ENCODE results near the gene NOS1AP. TPM values are rescaled to one million over a fixed set of nuclear protein-coding genes. Genes with fewer than 3 reads are reported as not detected.
"Not testable (repeated sequence)": the region's sequence is repeated elsewhere in the genome, so short reads cannot be mapped to it uniquely, and the experiment has no call there.

Gene NOS1AP
- total and polyA plus RNA-seq, 4 donors: 0.97 to 4.8 (median 3.0) TPM

DNA sequence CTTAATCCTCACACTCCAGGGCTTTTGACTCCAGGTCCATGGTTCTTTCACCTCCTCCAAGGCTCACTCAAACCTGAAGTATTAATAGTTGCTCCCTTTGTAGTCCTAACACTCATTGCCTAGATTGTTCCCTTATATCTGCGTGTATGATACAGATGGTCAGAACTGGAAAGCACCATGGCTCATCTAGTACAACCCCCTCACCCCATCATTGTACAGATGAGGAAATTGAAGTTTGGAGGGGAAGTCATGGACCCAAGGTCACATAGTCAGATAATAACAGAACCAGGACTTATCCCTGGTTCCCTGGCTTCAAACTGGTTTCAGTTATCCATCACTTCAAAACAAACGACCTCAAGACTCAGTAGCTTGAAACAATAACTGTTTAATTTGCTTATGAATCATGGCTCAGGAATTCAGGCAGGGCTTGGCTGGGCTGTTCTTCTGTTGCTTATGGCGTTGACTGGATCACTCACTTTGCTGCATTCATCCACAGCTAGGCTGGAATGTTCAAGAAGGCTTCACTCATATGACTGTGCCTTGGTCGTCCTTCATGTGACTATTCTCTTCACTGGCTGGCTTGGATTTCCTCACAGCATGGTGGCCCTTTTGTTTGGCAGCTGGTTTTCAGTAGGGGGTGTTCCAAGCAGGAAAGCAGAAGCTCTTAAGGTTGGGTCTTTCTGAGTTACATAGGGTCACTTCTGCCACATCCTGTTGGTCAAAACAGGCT, 5.0 kb downstream of the NOS1AP start:
- intact Hi-C loops (cut with DNase I): loop anchor here in 1 of 2 donors (5.0 kb wide), 1 partner anchor 133 kb away; no protein-coding TSS in a partner anchor

DNA sequence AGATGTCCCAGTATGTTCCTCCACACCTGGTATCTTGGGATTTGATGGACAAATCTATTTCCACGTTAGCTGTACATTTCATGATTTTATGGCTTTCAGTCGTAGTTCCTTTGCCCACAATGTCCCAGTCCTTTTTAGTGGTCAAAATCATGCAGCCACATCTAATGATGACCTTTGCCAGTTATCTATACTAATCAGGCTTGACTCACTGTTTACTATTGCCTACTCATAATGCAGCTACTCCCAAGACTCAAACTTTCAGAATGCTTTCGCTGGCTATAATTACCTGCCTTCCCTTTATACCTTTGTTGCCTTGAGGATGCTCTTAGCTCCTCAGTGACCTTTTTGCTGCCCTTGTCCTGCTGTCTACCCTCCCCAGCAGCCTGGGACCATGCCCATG, 6.4 kb downstream of the NOS1AP start:
- WGBS, 2 donors: 97 to 98% methylated on average over 3 of the region's 3 CpGs
- peaks cover 0 to 6% of the 10 kb centered on the region in 2 donors for H3K36me3 ChIP-seq (ENCODE audit: control insufficient read depth in 1 of 2, insufficient read depth in 2 of 2, low read length in 1 of 2)
- H3K27me3 ChIP-seq (ENCODE audit: control insufficient read depth in 1 of 2, insufficient read depth in 2 of 2, low read length in 1 of 2): no peaks in the 10 kb centered on the region
- H3K4me1 ChIP-seq (ENCODE audit: control insufficient read depth in 1 of 2, insufficient read depth in 2 of 2, low read length in 2 of 2): peaks cover 0 to 6% of the 10 kb centered on the region in 2 donors
- H3K4me3 ChIP-seq (ENCODE audit: low read length in 2 of 2): no peak overlapping the region
- no peak overlapping the region for H3K27ac ChIP-seq (ENCODE audit: low read depth in 1 of 2, low read length in 2 of 2)
- no peak for DNase-seq
- no peak for ATAC-seq (ENCODE audit: low FRiP score)
- intact Hi-C loops (cut with DNase I): no loop called here
- H3K9me3 ChIP-seq (ENCODE audit: control insufficient read depth, low read length): peaks cover 2% of the 10 kb centered on the region

More for the DNA sequence above, 5.0 kb downstream of the NOS1AP start:
- Histone ChIP-seq H3K9me3 (ENCODE audit: control insufficient read depth, low read length) (peaks cover 2% of the 10 kb centered on the region), H3K27me3 (ENCODE audit: control insufficient read depth in 1 of 2, insufficient read depth in 2 of 2, low read length in 1 of 2) (no peaks in the 10 kb centered on the region), H3K27ac (ENCODE audit: low read depth in 1 of 2, low read length in 2 of 2) (no peak overlapping the region), H3K4me1 (ENCODE audit: control insufficient read depth in 1 of 2, insufficient read depth in 2 of 2, low read length in 2 of 2) (no peaks in the 10 kb centered on the region), H3K4me3 (ENCODE audit: low read length in 2 of 2) (no peak overlapping the region), H3K36me3 (ENCODE audit: control insufficient read depth in 1 of 2, insufficient read depth in 2 of 2, low read length in 1 of 2) (peaks cover 0 to 6% of the 10 kb centered on the region in 2 donors)
- no peak for DNase-seq
- ATAC-seq (ENCODE audit: low FRiP score): no peak
- 76 to 84% methylated on average over 4 of the region's 4 CpGs for WGBS, 2 donors

- intact Hi-C loops (cut with DNase I): no loop called here
- 96 to 98% methylated on average over 1 of the region's 1 CpG for WGBS, 2 donors
- Histone ChIP-seq H3K36me3 (ENCODE audit: control insufficient read depth in 1 of 2, insufficient read depth in 2 of 2, low read length in 1 of 2) (peaks cover 0 to 6% of the 10 kb centered on the region in 2 donors), H3K27me3 (ENCODE audit: control insufficient read depth in 1 of 2, insufficient read depth in 2 of 2, low read length in 1 of 2) (no peaks in the 10 kb centered on the region), H3K4me1 (ENCODE audit: control insufficient read depth in 1 of 2, insufficient read depth in 2 of 2, low read length in 2 of 2) (peaks cover 0 to 6% of the 10 kb centered on the region in 2 donors), H3K4me3 (ENCODE audit: low read length in 2 of 2) (no peak overlapping the region), H3K27ac (ENCODE audit: low read depth in 1 of 2, low read length in 2 of 2) (no peak overlapping the region), H3K9me3 (ENCODE audit: control insufficient read depth, low read length) (peaks cover 2% of the 10 kb centered on the region)
- no peak for ATAC-seq (ENCODE audit: low FRiP score)
- DNase-seq: no peak
Observed at GRCh38 chr1:162077648-162078299, 8.3 kb downstream of the NOS1AP start.

DNA sequence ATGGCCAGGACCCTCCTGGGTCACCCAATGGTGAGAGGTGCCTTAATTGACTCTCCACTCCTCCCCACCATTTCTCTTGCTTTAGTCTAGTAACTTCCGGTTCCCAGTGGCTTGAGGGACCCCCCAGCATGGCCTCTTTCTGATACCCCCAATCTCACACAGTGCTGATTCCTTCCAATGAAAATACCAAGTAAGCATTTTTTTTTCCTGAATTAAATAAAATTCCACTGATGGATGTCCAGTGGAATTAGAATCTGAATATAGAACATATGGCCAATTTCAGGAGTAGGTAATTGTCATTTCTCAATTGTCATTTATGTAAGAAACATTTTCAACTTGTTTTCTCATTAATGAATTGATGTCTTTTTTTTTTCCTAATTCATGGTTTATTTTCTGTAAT, 9.5 kb downstream of the NOS1AP start:
- Histone ChIP-seq H3K4me1 (ENCODE audit: control insufficient read depth in 1 of 2, insufficient read depth in 2 of 2, low read length in 2 of 2) (peaks cover 0 to 6% of the 10 kb centered on the region in 2 donors), H3K27ac (ENCODE audit: low read depth in 1 of 2, low read length in 2 of 2) (no peak overlapping the region), H3K9me3 (ENCODE audit: control insufficient read depth, low read length) (peaks cover 2% of the 10 kb centered on the region), H3K27me3 (ENCODE audit: control insufficient read depth in 1 of 2, insufficient read depth in 2 of 2, low read length in 1 of 2) (no peaks in the 10 kb centered on the region), H3K4me3 (ENCODE audit: low read length in 2 of 2) (no peak overlapping the region), H3K36me3 (ENCODE audit: control insufficient read depth in 1 of 2, insufficient read depth in 2 of 2, low read length in 1 of 2) (peaks cover 0 to 6% of the 10 kb centered on the region in 2 donors)
- DNase-seq (no peak), ATAC-seq (ENCODE audit: low FRiP score) (no peak)
- intact Hi-C loops (cut with DNase I): no loop called here
- 89 to 93% methylated on average over 1 of the region's 1 CpG for WGBS, 2 donors

GRCh38 chr1:162080472-162081015, 11.1 kb downstream of the NOS1AP start:
- Histone ChIP-seq H3K4me1 (ENCODE audit: control insufficient read depth in 1 of 2, insufficient read depth in 2 of 2, low read length in 2 of 2) (peaks cover 0 to 6% of the 10 kb centered on the region in 2 donors), H3K27me3 (ENCODE audit: control insufficient read depth in 1 of 2, insufficient read depth in 2 of 2, low read length in 1 of 2) (no peaks in the 10 kb centered on the region), H3K9me3 (ENCODE audit: control insufficient read depth, low read length) (no peaks in the 10 kb centered on the region), H3K36me3 (ENCODE audit: control insufficient read depth in 1 of 2, insufficient read depth in 2 of 2, low read length in 1 of 2) (no peaks in the 10 kb centered on the region), H3K4me3 (ENCODE audit: low read length in 2 of 2) (no peak overlapping the region), H3K27ac (ENCODE audit: low read depth in 1 of 2, low read length in 2 of 2) (peak overlapping the region in 1 of 2 donors; percentile 53)
- intact Hi-C loops (cut with DNase I): no loop called here
- 57% methylated on average over 2 of the region's 2 CpGs for WGBS, 2 donors
- ATAC-seq (ENCODE audit: low FRiP score) (no peak), DNase-seq (no peak)

DNA sequence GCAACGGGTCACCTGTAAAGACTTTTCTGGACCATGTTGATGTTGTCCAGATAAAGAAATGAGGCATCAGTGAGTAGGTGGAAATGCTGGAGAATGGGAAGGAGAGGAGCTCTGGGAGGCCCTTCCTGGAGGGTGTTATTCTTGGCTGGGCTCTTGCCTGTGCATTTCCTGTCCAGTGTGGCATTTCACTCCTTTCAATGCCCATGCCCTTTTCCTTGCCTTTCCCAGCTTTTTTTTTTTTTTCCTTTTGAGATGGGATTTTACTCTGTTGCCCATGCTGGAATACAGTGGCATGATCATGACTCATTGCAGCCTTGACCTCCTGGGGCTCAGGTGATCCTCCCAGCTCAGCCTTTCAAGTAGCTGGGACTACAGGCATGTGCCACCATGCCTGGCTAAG, 11.8 kb downstream of the NOS1AP start:
- DNase-seq (peak in 1 of 2 donors; percentile 51), ATAC-seq (ENCODE audit: low FRiP score) (no peak)
- peaks cover 2 to 6% of the 10 kb centered on the region in 2 donors for H3K4me1 ChIP-seq (ENCODE audit: control insufficient read depth in 1 of 2, insufficient read depth in 2 of 2, low read length in 2 of 2)
- 84 to 89% methylated on average over 1 of the region's 1 CpG for WGBS, 2 donors
- H3K27me3 ChIP-seq (ENCODE audit: control insufficient read depth in 1 of 2, insufficient read depth in 2 of 2, low read length in 1 of 2): no peaks in the 10 kb centered on the region
- H3K9me3 ChIP-seq (ENCODE audit: control insufficient read depth, low read length): no peaks in the 10 kb centered on the region
- intact Hi-C loops (cut with DNase I): no loop called here
- no peak overlapping the region for H3K4me3 ChIP-seq (ENCODE audit: low read length in 2 of 2)
- H3K27ac ChIP-seq (ENCODE audit: low read depth in 1 of 2, low read length in 2 of 2): peak overlapping the region in 1 of 2 donors; percentile 16
- no peaks in the 10 kb centered on the region for H3K36me3 ChIP-seq (ENCODE audit: control insufficient read depth in 1 of 2, insufficient read depth in 2 of 2, low read length in 1 of 2)

DNA sequence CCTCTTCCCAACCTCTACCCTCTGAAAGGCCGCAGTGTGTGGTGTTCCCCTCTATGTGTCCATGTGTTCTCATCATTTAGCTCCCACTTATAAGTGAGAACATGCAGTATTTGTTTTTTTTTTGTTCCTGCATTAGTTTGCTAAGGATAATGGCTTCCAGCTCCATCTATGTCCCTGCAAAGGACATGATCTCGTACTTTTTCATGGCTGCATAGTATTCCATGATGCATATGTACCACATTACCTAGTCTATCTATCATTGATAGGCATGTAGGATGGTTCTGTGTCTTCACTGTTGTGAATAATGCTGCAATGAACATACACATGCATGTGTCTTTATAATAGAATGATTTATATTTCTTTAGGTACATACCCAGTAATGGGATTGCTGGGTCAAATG, 12.6 kb downstream of the NOS1AP start:
- H3K4me1 ChIP-seq (ENCODE audit: control insufficient read depth in 1 of 2, insufficient read depth in 2 of 2, low read length in 2 of 2); H3K4me3 ChIP-seq (ENCODE audit: low read length in 2 of 2); H3K27me3 ChIP-seq (ENCODE audit: control insufficient read depth in 1 of 2, insufficient read depth in 2 of 2, low read length in 1 of 2); H3K9me3 ChIP-seq (ENCODE audit: control insufficient read depth, low read length); intact Hi-C loops (cut with DNase I); ATAC-seq (ENCODE audit: low FRiP score); H3K27ac ChIP-seq (ENCODE audit: low read depth in 1 of 2, low read length in 2 of 2); H3K36me3 ChIP-seq (ENCODE audit: control insufficient read depth in 1 of 2, insufficient read depth in 2 of 2, low read length in 1 of 2); DNase-seq: not testable (repeated sequence)
- WGBS, 2 donors: 98 to 100% methylated on average over 2 of the region's 2 CpGs

GRCh38 chr1:162083273-162083672, 13.8 kb downstream of the NOS1AP start:
- Histone ChIP-seq H3K9me3 (ENCODE audit: control insufficient read depth, low read length) (no peaks in the 10 kb centered on the region), H3K4me3 (ENCODE audit: low read length in 2 of 2) (no peak overlapping the region), H3K4me1 (ENCODE audit: control insufficient read depth in 1 of 2, insufficient read depth in 2 of 2, low read length in 2 of 2) (peaks cover 2 to 6% of the 10 kb centered on the region in 2 donors), H3K27ac (ENCODE audit: low read depth in 1 of 2, low read length in 2 of 2) (no peak overlapping the region), H3K27me3 (ENCODE audit: control insufficient read depth in 1 of 2, insufficient read depth in 2 of 2, low read length in 1 of 2) (no peaks in the 10 kb centered on the region), H3K36me3 (ENCODE audit: control insufficient read depth in 1 of 2, insufficient read depth in 2 of 2, low read length in 1 of 2) (no peaks in the 10 kb centered on the region)
- intact Hi-C loops (cut with DNase I): no loop called here
- DNase-seq: no peak
- 97 to 99% methylated on average over 2 of the region's 2 CpGs for WGBS, 2 donors
- ATAC-seq (ENCODE audit: low FRiP score): no peak

Data from aorta (tissue), 5 donors.